GM12865 (cell line): ENCODE measurements around the gene DGCR2.
"Not testable (repeated sequence)": the region's sequence is repeated elsewhere in the genome, so short reads cannot be mapped to it uniquely, and the experiment has no call there.

Experiments
- DNase-seq: peaks from one replicate; pipeline ENCODE4 v3.0.0; 2010; ENCODE audit warnings: low read depth
- H3K4me3 ChIP-seq: 2 replicates; pipeline ENCODE4 v1.5.1; 2011; ENCODE audit warnings: mild to moderate bottlenecking, low read depth, low read length, control low read depth
- TF ChIP-seq, protein P1 (sequence below): IDR thresholded peaks from 2 replicates; pipeline ENCODE4 v1.5.1; 2011; ENCODE audit warnings: low read length, control low read depth, low read depth, inconsistent platforms; ENCODE audit not compliant: insufficient read depth; ENCODE audit errors: missing control alignments

DGCR2 gene

DNA sequence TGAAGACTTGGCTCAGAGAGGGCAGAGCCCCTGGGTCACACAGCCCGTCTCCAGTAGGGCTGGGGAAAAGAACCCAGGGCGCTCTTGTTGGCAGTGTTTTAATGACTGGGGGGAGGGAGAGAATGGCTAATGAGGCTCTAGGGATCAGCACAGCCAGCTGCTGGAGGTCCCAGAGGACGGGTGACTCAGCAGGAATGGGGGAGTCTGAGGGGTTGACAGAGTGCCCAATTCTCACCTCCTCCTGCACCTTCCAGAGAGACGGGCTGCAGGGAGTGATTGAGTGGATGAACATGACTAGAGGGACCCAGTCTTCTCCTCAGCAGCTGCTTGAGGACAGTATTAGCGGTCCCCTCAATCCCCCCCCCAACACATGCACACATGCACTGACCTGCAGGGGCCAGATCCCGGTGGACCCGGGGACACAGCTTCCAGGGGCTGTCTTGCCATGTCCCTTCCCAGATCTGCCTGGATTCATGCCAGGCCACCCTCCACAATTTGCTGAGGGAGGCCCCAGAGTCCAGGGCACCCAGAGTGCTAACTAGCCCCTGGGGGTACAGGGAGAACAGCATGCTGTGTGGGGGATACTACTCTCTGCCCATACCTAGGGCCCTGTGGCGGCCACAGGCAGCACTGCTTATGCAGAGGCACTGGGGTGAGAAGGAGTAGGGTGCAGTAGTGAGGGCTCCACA lies 94.7 kb downstream of the DGCR2 start:
- not testable (repeated sequence) for DNase-seq, H3K4me3 ChIP-seq

DNA sequence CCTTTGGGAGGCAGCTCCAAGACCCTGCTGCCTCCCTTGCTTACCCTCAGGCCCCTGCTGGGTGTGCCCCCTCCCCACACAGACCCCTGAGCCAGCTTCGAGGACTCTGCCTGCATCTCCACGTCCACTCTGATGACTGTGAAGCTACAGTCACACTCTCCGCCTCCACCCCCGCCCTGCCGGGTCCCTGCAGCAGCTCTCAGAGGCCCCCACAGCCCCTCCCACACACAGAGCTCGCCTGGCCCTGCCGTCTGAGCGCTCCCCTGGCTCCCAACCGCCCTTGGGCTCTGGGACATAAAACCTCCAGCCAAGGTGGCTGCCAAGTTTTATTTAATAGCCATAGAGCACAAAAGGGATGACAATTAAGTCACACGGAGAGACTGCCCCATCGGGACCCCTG lies 96.1 kb downstream of the DGCR2 start:
- DNase-seq, H3K4me3 ChIP-seq: not testable (repeated sequence)

DNA sequence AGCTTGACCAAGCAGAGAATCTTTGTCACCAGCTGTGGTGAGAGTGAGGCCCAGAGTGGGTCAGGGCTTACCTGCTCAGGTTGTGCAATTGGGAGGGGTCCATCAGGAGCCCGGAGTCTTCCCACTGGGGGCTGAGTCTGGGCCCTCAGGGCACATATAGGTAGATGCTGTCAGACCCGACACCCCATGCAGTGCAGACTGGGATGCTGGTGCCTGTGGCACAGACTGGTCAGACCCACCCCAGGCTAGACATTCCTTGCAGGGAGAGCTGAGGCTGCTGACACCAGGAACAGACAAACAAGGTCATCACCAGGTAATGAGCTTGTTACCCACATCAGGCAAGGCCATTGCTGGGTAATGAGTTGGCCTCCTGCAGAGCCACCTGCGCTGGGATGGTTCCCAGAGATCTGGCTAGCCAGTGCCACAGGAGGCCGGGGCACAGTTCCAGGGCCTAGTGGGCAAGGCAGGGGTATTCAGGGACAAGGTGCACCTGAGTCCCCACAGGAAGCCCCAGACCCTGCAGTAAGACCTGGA lies 97.2 kb downstream of the DGCR2 start:
- DNase-seq, H3K4me3 ChIP-seq: not testable (repeated sequence)

DNA sequence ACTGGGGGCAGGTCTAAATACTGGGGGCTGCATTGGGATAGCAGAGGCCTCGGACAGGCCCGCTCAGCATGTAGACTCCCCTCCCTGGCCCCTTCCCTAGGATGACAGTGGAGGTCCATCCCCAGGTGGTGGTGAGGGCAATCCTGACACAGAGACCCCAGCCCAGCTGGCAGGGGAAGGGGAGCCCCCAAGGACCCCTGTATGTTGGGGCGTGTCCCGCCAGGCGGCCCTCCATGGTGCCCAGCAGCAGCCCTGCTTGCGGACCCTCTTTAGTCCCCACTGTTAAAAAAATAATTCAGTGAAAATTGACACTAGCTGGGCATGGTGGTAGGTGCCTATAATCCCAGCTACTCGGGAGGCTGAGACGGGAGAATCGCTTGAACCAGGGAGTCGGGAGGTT lies 98.3 kb downstream of the DGCR2 start:
- not testable (repeated sequence) for H3K4me3 ChIP-seq, DNase-seq

DNA sequence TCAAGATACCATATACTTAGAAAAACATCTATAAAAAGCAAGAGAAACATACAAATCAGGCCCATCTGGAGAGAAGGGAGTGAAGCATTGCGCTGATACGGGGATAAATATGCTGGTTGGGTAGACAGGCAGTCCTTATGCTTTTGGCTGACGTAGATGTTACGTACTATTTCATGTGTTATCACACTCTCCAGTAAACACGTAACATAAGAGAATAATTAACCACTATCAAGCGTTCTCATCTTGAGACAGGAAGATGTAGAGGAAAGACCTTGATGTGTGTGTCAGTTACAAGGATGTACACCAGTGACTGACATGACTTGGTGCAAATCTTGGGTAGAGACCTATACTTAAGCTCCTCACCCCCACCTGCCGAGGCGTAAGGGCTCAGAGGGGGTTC lies 99.5 kb downstream of the DGCR2 start:
- TF ChIP-seq, protein P1, sequence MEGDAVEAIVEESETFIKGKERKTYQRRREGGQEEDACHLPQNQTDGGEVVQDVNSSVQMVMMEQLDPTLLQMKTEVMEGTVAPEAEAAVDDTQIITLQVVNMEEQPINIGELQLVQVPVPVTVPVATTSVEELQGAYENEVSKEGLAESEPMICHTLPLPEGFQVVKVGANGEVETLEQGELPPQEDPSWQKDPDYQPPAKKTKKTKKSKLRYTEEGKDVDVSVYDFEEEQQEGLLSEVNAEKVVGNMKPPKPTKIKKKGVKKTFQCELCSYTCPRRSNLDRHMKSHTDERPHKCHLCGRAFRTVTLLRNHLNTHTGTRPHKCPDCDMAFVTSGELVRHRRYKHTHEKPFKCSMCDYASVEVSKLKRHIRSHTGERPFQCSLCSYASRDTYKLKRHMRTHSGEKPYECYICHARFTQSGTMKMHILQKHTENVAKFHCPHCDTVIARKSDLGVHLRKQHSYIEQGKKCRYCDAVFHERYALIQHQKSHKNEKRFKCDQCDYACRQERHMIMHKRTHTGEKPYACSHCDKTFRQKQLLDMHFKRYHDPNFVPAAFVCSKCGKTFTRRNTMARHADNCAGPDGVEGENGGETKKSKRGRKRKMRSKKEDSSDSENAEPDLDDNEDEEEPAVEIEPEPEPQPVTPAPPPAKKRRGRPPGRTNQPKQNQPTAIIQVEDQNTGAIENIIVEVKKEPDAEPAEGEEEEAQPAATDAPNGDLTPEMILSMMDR = no peak
- no peak for DNase-seq

DNA sequence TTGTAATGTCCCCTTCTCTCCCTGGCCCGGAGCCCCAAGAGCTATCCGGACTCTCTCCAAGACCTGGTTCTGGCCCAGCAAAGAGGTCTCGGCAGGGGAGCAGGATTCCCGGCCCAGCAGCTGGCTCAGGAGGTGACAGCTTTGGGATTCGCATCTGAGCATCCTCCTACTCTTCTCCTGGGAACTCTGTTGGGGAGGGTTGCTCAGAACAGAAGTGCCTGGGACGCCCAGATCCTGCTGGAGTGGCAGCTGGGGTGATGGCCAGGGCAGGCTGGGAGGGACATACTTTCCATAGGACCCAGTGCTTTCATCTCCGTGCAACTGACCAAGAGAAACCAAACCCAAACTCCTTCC lies 102.6 kb downstream of the DGCR2 start:
- TF ChIP-seq, protein P1 = no peak
- no peak for DNase-seq
- H3K4me3 ChIP-seq = no peak overlapping the region

More for the DNA sequence above, 99.5 kb downstream of the DGCR2 start:
- H3K4me3 ChIP-seq = no peak overlapping the region

DNA sequence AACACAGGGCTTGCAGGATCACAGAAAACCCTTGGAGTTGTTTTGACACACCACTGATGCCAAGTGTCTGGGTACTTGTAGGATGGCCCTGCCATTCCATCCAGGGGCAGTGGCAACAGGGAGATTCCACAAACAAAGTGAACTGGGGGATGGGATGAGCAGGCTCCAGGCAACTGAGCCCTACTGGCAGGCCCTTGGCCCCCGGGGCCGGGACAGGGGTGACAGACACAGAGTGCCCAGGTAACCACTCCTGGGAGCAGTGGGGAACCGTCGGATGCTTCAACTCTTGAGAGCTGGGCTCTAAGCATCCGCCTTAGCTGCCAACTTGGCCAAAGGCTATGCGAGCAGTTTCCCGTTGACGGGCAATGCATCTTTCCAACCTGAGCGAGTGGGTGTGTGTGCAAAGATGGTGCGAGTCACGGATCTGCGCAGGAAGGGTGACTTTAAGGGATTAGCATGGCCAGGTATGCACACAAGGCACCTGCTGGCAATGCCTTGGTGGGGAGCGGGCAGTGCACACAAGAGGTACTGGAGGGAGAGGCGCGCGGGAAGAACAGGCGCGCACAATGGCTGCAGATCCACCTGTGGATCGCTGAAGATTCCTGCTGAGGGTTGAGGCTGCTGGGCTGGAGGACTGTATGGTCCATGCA lies 103.1 kb downstream of the DGCR2 start:
- no peak overlapping the region for H3K4me3 ChIP-seq
- DNase-seq = no peak
- TF ChIP-seq, protein P1 = no peak

DNA sequence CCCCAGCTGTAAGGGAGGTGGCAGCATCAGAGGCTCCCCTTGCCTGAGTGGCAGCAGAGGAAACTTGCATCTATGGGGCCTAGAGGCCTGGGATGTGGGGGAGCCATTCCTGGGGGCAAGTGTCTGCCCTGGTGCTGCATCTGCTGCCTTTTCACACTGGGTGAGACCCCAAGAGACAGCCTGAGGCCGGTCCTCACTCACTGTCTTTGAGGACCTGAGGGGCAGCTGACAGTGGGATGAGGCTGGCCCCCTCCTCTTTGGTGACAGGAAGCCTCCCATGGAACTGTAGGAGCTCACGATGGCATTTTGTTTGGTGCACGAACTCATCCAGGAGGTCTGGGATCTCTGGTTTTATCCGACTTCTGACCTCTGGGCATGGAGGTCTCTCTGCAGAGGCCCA lies 104.0 kb downstream of the DGCR2 start:
- no peak for DNase-seq
- TF ChIP-seq, protein P1 = no peak
- no peak overlapping the region for H3K4me3 ChIP-seq

DNA sequence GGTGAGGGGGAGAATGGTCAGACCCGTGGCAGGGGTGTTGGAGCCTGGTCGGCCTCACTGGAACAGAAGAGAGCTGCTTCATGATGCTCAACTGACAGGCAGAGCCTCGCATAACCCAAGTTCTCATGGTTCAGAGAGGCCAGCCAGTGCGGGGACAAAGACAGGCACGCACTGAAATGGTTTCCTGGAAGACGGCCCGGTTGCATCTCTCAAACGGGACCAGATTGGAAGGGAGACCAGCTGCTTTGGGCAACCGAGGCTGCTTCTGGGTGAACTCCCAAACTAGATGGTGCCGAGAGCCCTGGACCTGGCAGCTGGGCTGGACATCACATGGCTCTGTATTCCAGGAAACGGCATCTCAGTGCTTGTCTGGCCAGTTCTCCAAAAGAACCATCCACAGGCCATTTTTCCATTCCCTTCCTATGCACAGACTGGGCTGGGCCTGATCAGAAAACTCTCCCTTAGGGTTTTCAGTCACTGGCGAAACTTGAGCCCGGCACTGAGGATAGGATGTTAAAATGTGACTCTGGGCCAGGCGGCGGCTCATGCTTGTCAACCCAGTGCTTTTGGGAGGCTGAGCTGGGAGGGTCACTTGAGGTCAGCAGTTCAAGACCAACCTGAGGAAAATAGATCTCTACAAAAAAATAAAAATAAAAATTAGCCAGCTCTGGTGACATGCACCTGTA lies 106.0 kb downstream of the DGCR2 start:
- no peak for DNase-seq
- TF ChIP-seq, protein P1 = no peak
- no peak overlapping the region for H3K4me3 ChIP-seq
